Uterus (tissue), 2 donors: ENCODE data around the gene SOS2.

Source experiments
- CTCF ChIP-seq, 4 experiments: fragments of 200-600 bp in 2 of 4; fragments of 450-650 bp in 2 of 4; sonication (generic) in 2 of 4; IDR thresholded peaks; one replicate each; pipeline ENCODE4 v1.5.1; 2016 to 2019; ENCODE audit warnings: antibody characterized with exemption in 4 of 4, mild to moderate bottlenecking in 2 of 4, moderate library complexity in 1 of 4
- POLR2A ChIP-seq, 2 donors: fragments of 450-650 bp; IDR thresholded peaks; one replicate each; pipeline ENCODE4 v1.6.1; 2016; ENCODE audit warnings: antibody characterized with exemption in 2 of 2, mild to moderate bottlenecking in 1 of 2, moderate library complexity in 1 of 2

DNA sequence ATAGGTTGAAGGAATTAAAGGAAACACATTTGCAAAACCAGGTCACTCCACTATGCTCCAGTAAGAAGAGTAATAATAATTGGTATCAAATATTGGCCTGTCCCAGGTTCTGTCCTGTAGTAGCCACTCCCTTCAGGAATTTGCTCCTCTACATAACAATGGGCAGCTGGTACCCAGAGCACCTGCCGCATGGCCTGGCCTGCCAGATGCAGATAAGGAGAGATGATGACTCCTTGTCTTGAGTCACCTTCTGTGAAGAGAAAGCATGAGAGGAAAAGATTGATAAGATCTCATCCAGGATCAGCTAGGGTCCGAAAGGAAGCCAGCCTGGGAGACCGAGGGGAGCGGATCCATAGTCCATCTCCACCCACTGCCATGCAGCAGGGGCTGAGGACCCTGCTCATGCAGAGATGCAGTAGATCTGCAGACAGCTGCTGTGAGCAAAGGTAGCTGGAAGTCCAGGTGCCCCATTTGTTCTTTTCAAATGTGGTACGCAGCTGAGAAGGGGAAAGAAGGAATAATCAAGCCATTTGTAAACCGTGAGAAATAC is 139.3 kb downstream of the SOS2 start:
- TF ChIP-seq POLR2A (IDR thresholded peaks at IDR 0.05) = no peak
- no peak for TF ChIP-seq CTCF (IDR thresholded peaks at IDR 0.05)
